VCaP (cell line): ENCODE measurements around the gene FHL1.
"Not testable (repeated sequence)": the region's sequence is repeated elsewhere in the genome, so short reads cannot be mapped to it uniquely, and the experiment has no call there.

ENCODE experiments used
- H3K27ac ChIP-seq: fragments of 450-650 bp; 2 replicates; pipeline ENCODE4 v1.5.1; 2017
- TF ChIP-seq, protein P1 (sequence below): fragments of 450-650 bp; conservative IDR thresholded peaks from 2 replicates; pipeline ENCODE4 v1.5.1; 2017; ENCODE audit warnings: mild to moderate bottlenecking, moderate library complexity

The FHL1 gene

DNA sequence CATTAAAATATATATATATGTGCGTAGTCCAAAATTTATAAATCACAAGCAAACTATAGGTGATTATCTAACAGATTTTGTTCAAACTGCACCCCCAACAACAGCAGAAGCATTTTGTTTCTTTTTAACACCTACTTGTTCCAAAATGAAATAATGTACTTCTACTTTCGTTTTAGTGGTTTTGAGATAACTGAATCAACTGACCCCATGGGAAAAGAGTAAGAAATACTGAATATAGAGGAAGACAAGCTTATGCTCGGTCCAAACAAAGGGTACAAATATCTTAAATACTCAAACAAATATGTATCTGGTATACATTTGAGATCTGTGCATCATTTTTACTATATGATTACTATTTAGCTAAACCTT lies 81.5 kb downstream of the FHL1 start:
- no peak overlapping the region for H3K27ac ChIP-seq
- TF ChIP-seq, protein P1, sequence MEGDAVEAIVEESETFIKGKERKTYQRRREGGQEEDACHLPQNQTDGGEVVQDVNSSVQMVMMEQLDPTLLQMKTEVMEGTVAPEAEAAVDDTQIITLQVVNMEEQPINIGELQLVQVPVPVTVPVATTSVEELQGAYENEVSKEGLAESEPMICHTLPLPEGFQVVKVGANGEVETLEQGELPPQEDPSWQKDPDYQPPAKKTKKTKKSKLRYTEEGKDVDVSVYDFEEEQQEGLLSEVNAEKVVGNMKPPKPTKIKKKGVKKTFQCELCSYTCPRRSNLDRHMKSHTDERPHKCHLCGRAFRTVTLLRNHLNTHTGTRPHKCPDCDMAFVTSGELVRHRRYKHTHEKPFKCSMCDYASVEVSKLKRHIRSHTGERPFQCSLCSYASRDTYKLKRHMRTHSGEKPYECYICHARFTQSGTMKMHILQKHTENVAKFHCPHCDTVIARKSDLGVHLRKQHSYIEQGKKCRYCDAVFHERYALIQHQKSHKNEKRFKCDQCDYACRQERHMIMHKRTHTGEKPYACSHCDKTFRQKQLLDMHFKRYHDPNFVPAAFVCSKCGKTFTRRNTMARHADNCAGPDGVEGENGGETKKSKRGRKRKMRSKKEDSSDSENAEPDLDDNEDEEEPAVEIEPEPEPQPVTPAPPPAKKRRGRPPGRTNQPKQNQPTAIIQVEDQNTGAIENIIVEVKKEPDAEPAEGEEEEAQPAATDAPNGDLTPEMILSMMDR: no peak

DNA sequence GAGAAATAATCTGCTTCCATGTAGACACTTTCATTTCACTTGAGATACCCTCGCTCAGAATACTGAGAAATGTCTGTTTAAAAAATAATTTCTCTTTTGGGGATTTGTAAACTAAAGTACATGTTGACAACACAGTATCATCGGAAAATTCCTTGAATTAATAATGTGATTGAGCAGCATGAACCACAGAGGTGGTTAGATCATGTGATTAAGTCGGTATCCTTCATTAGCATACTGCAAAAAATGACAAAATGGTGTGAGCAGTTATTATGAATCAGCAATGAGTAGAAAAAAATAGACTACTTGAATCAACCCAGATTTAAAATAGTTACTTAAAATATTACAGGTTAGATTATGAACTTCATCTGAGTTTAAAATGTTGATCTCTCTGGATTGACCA lies 89.7 kb downstream of the FHL1 start:
- H3K27ac ChIP-seq: no peak overlapping the region
- TF ChIP-seq, protein P1: no peak

DNA sequence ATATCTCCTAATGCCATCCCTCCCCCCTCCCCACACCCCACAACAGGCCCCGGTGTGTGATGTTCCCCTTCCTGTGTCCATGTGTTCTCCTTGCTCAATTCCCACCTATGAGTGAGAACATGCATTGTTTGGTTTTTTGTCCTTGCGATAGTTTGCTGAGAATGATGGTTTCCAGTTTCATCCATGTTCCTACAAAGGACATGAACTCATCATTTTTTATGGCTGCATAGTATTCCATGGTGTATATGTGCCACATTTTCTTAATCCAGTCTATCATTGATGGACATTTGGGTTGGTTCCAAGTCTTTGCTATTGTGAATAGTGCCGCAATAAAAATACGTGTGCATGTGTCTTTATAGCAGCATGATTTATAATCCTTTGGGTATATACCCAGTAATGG lies 90.5 kb downstream of the FHL1 start:
- H3K27ac ChIP-seq: not testable (repeated sequence)

DNA sequence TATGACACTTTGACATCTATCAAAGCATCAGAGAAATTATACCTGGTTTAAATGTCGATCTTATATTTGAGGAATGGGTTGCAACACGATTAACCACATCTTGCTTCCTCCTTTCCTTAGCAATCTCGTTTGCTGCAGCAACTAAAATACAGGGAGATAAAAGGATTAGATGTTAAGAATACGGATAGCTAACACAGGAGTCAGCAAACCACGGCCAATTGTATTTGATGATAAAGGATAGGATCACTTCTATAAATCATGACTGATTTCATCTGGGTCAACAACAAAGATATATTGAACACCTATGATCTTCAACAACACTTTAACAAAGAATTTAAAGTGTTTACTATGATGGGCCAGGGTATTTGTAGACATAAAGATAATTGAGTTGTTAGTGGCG lies 98.9 kb downstream of the FHL1 start:
- no peak overlapping the region for H3K27ac ChIP-seq
- TF ChIP-seq, protein P1: no peak

DNA sequence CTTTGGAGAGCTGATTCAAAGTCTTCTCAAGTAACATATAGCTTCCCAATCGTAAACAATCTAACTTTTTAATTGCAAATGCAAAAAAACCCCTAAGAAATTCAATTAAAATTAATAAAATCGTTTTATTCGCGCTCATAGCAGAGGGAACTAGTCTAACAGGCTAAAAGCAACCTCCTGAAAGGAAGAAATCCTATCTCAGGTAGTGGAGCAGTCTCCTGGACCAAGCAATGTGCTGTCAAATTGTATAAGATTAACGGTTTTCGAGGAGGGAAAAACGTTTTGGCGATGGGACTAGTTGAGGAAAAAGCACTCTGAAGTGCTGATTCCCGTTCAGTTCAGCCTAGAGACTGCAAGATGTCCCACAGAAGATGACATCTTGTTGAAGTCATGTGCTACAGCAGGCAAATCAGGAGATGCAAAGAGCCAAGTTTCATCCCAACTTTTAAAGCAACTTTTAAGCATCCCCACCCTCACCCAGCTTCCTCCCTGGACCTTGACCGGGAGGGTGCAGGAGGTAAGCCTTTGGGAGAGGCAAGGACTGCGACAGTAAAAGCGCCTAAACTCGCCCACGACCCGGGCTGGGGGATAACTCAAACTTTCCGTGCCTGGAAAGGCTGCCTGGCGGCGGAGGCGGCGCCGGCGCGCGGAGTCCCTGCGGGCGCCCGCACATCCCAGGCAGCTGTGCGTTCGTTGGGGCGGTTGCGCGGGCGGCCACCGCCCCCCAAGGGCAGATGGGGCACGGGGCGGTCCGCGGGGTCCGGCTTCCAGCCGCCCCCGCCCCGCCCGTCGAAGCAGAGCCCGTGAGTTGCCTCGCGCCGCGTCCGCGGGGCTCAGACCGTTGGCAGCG lies 103.1 kb downstream of the FHL1 start:
- TF ChIP-seq, protein P1: no peak
- peak overlapping the region; percentile 28; the same call in 1 of the 2 replicates for H3K27ac ChIP-seq

DNA sequence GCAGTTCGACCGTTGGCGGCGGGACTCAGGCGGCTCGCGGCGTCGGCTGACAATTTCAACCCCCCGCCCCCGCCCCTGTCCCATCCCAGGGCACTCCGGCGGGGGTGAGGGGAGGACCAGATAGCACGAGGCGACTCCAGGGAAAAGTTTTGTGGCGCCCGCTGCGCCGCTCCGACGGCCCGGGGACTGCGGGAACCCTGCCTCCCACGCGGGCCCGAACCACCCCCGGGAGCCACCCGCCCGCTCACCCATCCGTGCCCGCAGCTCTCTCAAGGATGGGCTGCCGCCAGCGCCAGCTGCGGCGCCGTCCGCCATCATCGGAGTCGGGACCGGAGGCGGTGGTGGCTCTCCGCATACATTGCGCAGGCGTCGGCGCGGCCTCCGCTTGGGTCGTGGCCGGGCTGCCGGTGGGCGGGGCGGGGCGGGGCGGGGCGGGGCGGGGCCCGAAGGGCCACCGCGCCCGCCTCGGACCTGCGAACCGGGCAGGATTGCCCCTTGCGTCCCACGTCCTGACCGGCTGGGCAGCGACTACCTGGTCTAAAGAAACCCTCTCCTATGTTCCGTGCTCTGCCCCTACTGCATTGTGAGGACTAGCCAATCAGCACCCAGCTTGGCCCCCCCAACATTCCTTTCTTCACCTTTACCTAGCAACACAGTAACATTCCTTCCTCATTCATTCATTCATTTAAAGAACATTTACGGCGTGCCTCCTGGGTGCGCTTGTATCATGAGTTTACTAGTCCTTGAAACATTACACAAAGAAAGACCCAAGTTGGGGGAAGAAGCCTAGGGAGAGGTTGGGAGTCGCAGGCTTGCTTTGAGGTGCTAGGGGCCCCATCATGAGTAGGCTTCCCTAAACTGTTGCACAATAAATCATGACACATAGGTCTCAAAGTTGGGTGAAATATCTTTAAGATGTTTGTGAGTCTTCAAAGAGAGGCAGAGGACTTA lies 104.0 kb downstream of the FHL1 start, which contains the start of gene MAP7D3:
Gene MAP7D3 (minus strand): TSS at position 360 of the 951 bp plus-strand sequence. CDS start 42 bp downstream, at position 318.
- H3K27ac ChIP-seq: peak within 1 kb of the TSS; percentile 28; the same call in 1 of the 2 replicates
- TF ChIP-seq, protein P1: no peak

DNA sequence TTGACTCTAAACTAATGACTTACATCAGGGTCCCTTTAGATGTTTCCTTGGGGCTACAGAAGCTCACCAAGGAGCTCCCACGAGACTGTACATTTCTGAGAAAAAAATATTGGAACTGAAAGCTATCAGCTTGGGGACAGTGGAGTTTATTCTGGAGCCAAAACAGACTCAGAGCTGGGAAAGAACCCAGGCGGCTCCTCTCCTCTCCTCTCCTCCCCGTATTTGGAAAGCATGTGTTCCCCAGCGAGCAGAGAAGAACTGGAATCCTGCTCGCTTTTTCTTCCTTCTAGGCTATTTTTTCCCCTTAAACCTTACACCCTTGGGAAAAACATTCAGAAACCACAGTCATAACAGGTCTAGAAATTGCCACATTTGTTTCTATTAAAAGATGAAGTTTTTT lies 108.2 kb downstream of the FHL1 start:
- H3K27ac ChIP-seq: no peak overlapping the region
- TF ChIP-seq, protein P1: no peak
